ENCODE data around the gene HSF2.

The HSF2 gene, protein sequence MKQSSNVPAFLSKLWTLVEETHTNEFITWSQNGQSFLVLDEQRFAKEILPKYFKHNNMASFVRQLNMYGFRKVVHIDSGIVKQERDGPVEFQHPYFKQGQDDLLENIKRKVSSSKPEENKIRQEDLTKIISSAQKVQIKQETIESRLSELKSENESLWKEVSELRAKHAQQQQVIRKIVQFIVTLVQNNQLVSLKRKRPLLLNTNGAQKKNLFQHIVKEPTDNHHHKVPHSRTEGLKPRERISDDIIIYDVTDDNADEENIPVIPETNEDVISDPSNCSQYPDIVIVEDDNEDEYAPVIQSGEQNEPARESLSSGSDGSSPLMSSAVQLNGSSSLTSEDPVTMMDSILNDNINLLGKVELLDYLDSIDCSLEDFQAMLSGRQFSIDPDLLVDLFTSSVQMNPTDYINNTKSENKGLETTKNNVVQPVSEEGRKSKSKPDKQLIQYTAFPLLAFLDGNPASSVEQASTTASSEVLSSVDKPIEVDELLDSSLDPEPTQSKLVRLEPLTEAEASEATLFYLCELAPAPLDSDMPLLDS

DNA sequence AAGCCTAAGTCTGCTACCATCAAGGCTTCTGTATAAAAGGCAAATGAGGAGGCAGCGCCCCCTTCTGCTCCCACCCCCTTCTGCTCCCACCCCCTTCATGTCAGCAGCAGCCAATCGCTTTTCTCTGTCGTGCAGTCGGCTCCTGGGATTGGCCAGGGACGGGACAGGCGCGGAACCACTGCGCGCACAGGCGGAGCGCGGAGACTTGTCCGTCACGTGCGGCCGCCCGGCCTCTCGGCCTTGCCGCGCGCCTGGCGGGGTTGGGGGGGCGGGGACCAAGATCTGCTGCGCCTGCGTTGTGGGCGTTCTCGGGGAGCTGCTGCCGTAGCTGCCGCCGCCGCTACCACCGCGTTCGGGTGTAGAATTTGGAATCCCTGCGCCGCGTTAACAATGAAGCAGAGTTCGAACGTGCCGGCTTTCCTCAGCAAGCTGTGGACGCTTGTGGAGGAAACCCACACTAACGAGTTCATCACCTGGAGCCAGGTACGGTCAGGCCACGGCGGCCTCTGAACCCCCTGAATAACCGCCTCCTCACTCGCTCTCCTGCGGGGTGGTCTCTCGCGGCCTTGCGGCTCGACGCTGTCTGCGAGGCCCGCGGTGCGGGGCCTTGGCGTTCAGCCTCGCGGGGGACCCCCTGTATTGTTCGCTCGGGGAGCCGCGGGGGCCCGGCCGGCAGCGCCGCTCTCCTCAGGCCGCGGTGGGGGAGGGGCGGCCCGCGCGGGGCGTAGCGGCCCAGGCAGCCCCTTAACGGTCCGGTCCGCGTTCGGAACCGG lies at the start of gene HSF2:
TSS of gene HSF2 (plus strand) at position 305 of the 773 bp plus-strand sequence. CDS start at position 391, 86 bp downstream.
- ChIA-PET CTCF (interaction anchor here (0.6 to 0.7 kb wide), 2 partner anchors 268 to 331 kb away, joined by 3 read pairs; no protein-coding TSS in a partner anchor), POLR2A (interaction anchor here (0.6 to 1.5 kb wide), 5 partner anchors 10 to 337 kb away, joined by 3 to 4 read pairs (median 3); no protein-coding TSS in a partner anchor)
- peak; percentile 96 for DNase-seq (ENCODE audit: extremely low spot score)
- no peak for TF ChIP-seq SP1 (IDR thresholded peaks at IDR 0.05)
- no peak for TF ChIP-seq ELF4 (IDR thresholded peaks at IDR 0.05)
- TF ChIP-seq NFRKB (IDR thresholded peaks at IDR 0.05), result no peak
- no peak for TF ChIP-seq FOXK2 (IDR thresholded peaks at IDR 0.05)
- TF ChIP-seq TARDBP (IDR thresholded peaks at IDR 0.05), result no peak
- no peak for TF ChIP-seq ARNT (IDR thresholded peaks at IDR 0.05)
- TF ChIP-seq, protein P1, sequence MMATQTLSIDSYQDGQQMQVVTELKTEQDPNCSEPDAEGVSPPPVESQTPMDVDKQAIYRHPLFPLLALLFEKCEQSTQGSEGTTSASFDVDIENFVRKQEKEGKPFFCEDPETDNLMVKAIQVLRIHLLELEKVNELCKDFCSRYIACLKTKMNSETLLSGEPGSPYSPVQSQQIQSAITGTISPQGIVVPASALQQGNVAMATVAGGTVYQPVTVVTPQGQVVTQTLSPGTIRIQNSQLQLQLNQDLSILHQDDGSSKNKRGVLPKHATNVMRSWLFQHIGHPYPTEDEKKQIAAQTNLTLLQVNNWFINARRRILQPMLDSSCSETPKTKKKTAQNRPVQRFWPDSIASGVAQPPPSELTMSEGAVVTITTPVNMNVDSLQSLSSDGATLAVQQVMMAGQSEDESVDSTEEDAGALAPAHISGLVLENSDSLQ (IDR thresholded peaks at IDR 0.05), result peak; percentile 85
- no peak for TF ChIP-seq HDGF (IDR thresholded peaks at IDR 0.05; ENCODE audit: borderline replicate concordance)
- peak; percentile 67 for TF ChIP-seq L3MBTL2 (conservative IDR thresholded peaks at IDR 0.05)
- no peak for TF ChIP-seq LEF1 (IDR thresholded peaks at IDR 0.05; ENCODE audit: borderline replicate concordance)

DNA sequence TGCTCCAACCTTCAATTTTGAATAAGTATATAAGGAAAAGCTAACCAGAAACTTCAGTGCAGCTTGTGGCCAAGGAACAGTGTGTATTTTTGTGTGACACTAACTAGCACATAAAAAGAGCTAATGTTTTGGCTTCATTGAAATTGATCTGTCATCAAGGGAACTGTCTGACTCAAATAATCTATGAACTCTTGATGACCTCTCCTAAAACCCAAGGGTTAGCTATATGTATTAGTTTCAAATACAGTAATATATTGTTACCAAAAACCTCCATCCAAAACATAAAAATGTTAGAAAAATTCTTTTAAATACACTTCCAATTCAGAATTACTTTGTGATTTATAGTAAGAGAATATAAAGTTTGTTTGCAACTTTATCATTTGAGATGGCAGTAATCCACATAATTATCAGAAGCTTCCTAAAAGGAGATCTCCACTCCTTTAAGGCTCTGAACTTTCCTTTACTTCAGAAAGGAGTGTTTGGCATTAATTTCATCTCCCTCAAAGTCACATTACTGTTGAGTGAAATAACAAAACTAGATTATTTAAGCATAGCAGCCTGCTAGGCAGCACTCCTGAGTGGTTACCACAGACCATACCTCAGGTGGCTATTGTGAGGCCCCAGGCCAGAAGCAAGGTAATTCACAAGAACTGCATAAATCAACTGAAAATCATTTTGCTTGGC lies 46.3 kb upstream of the HSF2 start:
- TF ChIP-seq, protein P1 (IDR thresholded peaks at IDR 0.05), result peak; percentile 22; the same call in 1 of the 2 replicates
- no peak for TF ChIP-seq FOXK2 (IDR thresholded peaks at IDR 0.05)
- DNase-seq (ENCODE audit: extremely low spot score), result no peak
- ChIA-PET CTCF (interaction anchor here (0.8 kb wide), 1 partner anchor 177 kb away, joined by 3 read pairs; no protein-coding TSS in a partner anchor), POLR2A (no interaction called here)

DNA sequence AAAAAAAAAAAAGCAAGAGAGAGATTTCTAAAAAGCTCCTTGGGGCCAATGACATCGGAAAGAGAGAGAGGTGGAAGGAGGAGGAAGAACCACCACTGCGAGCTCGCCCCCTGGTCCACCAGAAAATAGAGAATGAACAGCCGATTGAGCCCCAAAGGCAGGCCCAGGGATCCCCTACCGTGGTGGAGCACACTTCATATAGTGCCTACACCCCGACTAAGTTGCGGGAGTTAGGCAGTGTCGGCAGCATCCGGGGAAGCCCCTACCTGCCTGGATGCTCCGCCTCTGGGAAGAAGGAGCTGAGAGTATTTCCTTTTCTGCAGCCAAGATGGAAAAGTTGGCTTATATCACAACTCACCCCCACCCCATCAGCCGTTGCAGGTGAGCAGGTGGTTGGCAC lies 38.6 kb upstream of the HSF2 start:
- TF ChIP-seq HDGF (IDR thresholded peaks at IDR 0.05; ENCODE audit: borderline replicate concordance) (no peak), SP1 (IDR thresholded peaks at IDR 0.05) (no peak), ELF4 (IDR thresholded peaks at IDR 0.05) (no peak)
- ChIA-PET POLR2A (no interaction called here), CTCF (no interaction called here)
- DNase-seq (ENCODE audit: extremely low spot score), result no peak

DNA sequence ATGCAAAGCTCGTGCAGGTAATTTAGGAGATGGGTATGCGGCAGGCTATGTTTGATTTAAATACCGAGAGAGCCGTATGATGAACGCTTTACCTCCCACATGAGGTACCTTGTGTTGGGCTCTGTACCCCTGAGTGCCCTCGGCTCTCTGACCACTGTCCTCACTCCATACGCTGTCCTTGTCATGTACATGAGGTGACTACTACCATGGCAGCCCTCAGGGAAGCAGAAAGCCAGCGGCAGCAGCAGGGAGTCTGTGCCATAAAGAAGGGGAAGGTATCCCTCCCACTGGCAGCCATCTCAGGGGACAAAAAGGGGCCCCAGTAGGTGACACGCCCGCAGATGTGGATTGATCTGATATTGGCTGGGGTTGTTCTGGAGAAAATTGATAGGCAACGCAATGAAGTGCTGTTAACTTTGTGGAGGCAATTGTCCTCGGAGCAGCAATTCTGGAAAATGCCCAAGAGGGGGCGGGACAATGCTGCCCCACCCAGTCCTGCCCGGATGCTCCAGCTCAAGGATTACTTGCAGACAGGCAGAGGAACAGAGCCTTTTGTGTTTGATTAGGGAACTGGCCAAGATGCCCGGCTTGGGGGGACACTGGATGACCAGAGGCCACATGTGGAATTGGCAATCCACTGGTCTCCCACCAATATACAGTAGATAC lies 38.0 kb upstream of the HSF2 start:
- CTCF ChIA-PET, result no interaction called here

DNA sequence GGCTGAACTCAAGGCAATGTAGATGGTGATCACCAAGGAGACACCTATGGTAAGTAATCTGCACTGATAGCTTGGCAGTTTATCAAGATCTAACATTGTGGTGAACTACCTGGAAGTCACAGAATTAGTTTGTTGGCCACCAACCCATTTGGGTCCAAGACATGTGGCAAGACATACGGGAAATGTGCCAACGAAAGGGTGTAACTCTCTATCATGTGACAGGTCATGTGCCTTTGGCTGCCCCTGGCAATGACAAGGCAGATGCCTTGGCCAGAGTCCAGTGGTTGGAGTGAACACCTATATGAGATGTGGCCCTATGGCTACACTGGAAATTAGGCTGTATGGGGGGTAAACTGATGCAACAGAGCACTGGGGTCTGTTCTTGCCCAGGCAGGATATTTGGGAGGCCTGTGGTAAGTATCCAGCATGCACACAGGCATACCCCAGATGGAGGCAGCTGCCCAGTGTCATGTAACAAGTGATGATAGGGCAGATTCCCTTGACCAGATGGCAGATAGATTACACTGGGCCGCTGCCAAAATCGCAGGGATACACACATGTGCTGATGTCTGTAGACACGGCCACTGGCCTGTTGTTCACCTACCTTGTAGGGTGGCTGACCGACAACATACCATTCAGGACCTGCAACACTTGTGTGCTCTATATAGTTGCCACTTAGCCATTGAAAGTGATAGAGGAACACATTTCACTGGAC lies 35.5 kb upstream of the HSF2 start:
- ChIA-PET CTCF (no interaction called here), POLR2A (no interaction called here)
- DNase-seq (ENCODE audit: extremely low spot score), result no peak
- TF ChIP-seq ZNF384 (IDR thresholded peaks at IDR 0.05), result no peak
- TF ChIP-seq LEF1 (IDR thresholded peaks at IDR 0.05; ENCODE audit: borderline replicate concordance), result no peak
- TF ChIP-seq FOXA1 (IDR thresholded peaks at IDR 0.05), result no peak

More for the DNA sequence above, 38.0 kb upstream of the HSF2 start:
- TF ChIP-seq NFRKB (IDR thresholded peaks at IDR 0.05), result no peak
- no peak for TF ChIP-seq FOXM1 (IDR thresholded peaks at IDR 0.05; ENCODE audit: borderline replicate concordance)
- no peak for TF ChIP-seq SP1 (IDR thresholded peaks at IDR 0.05)
- TF ChIP-seq ELF4 (IDR thresholded peaks at IDR 0.05), result no peak
- TF ChIP-seq BHLHE40 (IDR thresholded peaks at IDR 0.05; ENCODE audit: borderline replicate concordance), result no peak
- no peak for TF ChIP-seq LEF1 (IDR thresholded peaks at IDR 0.05; ENCODE audit: borderline replicate concordance)
- TF ChIP-seq ZNF384 (IDR thresholded peaks at IDR 0.05), result no peak
- TF ChIP-seq FOXA1 (IDR thresholded peaks at IDR 0.05), result no peak
- no peak for TF ChIP-seq ARNT (IDR thresholded peaks at IDR 0.05)
- TF ChIP-seq, protein P1 (IDR thresholded peaks at IDR 0.05), result no peak
- TF ChIP-seq CTBP1 (IDR thresholded peaks at IDR 0.05; ENCODE audit: borderline replicate concordance), result no peak
- TF ChIP-seq TARDBP (IDR thresholded peaks at IDR 0.05), result no peak
- TF ChIP-seq HDGF (IDR thresholded peaks at IDR 0.05; ENCODE audit: borderline replicate concordance), result no peak
- no peak for TF ChIP-seq FOXK2 (IDR thresholded peaks at IDR 0.05)
- no peak for TF ChIP-seq SUZ12 (IDR thresholded peaks at IDR 0.05)
- no peak for TF ChIP-seq L3MBTL2 (conservative IDR thresholded peaks at IDR 0.05)
- no peak for DNase-seq (ENCODE audit: extremely low spot score)
- POLR2A ChIA-PET, result no interaction called here
